ENCODE data around the gene CDAN1. TPM values are rescaled to one million over a fixed set of nuclear protein-coding genes. Genes with fewer than 3 reads are reported as not detected.

CDAN1 gene
- total and polyA plus RNA-seq, 2 of the 8 experiments (the other 6 are each of a cell fraction or from before 2014, with no cell fraction given) = 4.5 to 18.6 TPM

- TF ChIP-seq CHD7 (IDR thresholded peaks at IDR 0.05; ENCODE audit: insufficient replicate concordance, low read length) (no peak), CHD2 (IDR thresholded peaks at IDR 0.05; ENCODE audit: low read length) (no peak), KDM1A (IDR thresholded peaks at IDR 0.05; ENCODE audit: borderline replicate concordance, low read length) (no peak)
These were observed 6.4 kb downstream of the CDAN1 start (continued) for GRCh38 chr15:42730536-42730935.
